ENCODE data around the gene ATE1. TPM values are rescaled to one million over a fixed set of nuclear protein-coding genes. Genes with fewer than 3 reads are reported as not detected.

Gene ATE1
- total RNA-seq, 1 experiment from 2014 or later, result 40.4 TPM

DNA sequence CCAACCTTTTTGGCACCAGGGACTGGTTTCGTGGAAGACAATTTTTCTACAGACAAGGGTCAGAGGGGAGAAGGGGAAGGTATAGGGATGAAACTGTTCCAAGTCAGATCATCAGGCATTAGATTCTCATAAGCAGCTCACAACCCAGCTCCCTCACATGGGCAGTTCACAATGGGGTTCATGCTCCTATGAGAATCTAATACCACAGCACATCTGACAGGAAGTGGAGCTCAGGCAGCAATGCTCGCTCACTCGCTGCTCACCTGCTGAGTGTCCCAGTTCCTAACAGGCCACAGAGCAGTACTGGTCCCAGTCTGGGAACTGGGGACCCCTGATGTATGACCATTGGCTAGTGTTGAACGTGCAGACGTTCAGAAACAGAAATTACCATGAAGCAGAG is 63.7 kb downstream of the ATE1 start:
- TF ChIP-seq, protein P1, sequence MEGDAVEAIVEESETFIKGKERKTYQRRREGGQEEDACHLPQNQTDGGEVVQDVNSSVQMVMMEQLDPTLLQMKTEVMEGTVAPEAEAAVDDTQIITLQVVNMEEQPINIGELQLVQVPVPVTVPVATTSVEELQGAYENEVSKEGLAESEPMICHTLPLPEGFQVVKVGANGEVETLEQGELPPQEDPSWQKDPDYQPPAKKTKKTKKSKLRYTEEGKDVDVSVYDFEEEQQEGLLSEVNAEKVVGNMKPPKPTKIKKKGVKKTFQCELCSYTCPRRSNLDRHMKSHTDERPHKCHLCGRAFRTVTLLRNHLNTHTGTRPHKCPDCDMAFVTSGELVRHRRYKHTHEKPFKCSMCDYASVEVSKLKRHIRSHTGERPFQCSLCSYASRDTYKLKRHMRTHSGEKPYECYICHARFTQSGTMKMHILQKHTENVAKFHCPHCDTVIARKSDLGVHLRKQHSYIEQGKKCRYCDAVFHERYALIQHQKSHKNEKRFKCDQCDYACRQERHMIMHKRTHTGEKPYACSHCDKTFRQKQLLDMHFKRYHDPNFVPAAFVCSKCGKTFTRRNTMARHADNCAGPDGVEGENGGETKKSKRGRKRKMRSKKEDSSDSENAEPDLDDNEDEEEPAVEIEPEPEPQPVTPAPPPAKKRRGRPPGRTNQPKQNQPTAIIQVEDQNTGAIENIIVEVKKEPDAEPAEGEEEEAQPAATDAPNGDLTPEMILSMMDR (IDR thresholded peaks at IDR 0.05; ENCODE audit: unreplicated experiment), result no peak
- intact Hi-C loops (cut with micrococcal nuclease), result no loop called here
- POLR2A ChIA-PET, result interaction anchor here (0.8 kb wide), 1 partner anchor 22 kb away, joined by 3 read pairs; no protein-coding TSS in a partner anchor
- no peak overlapping the region for H3K4me3 Mint-ChIP-seq (ENCODE audit: unreplicated experiment)
- BruUV-seq (replicated peaks), result no TSS peak
- H3K27me3 Mint-ChIP-seq (ENCODE audit: insufficient read depth, unreplicated experiment), result no peaks in the 10 kb centered on the region
- peaks cover 18% of the 10 kb centered on the region for H3K36me3 Mint-ChIP-seq (ENCODE audit: insufficient read depth, unreplicated experiment)
- no peaks in the 10 kb centered on the region for H3K9me3 Mint-ChIP-seq (ENCODE audit: unreplicated experiment)
- H3K4me1 Mint-ChIP-seq (ENCODE audit: insufficient read depth, unreplicated experiment), result no peaks in the 10 kb centered on the region
- no peak for DNase-seq (ENCODE audit: unreplicated experiment)
- no peak overlapping the region for H3K27ac Mint-ChIP-seq (ENCODE audit: low read depth, unreplicated experiment)
- CTCF ChIA-PET, result no interaction called here

DNA sequence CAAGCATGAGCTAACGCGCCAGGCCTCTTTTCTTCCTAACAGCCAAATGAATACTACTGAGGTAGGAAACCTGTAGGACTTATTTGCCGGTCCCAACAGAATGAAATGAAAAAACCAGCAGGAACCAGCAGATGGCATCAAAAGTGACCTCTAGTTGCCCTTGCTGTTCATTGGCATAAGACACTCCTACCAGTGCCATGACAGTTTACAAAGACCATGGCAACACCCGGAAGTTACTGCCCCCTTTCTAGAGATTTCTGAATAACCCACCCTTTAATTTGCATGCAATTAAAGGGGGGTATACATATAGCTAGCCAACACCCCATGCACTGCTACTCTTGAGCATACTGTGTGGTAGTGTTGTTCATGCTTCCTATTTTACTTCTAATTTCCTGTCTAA is 65.2 kb downstream of the ATE1 start:
- ChIA-PET POLR2A (no interaction called here), CTCF (interaction anchor here (1.3 kb wide), 1 partner anchor 23 kb away, joined by 3 read pairs; no protein-coding TSS in a partner anchor)
- Mint-ChIP-seq H3K36me3 (ENCODE audit: insufficient read depth, unreplicated experiment) (peaks cover 24% of the 10 kb centered on the region), H3K4me1 (ENCODE audit: insufficient read depth, unreplicated experiment) (no peaks in the 10 kb centered on the region), H3K27me3 (ENCODE audit: insufficient read depth, unreplicated experiment) (no peaks in the 10 kb centered on the region), H3K9me3 (ENCODE audit: unreplicated experiment) (no peaks in the 10 kb centered on the region), H3K4me3 (ENCODE audit: unreplicated experiment) (no peak overlapping the region), H3K27ac (ENCODE audit: low read depth, unreplicated experiment) (no peak overlapping the region)
- TF ChIP-seq, protein P1 (IDR thresholded peaks at IDR 0.05; ENCODE audit: unreplicated experiment), result no peak
- intact Hi-C loops (cut with micrococcal nuclease), result no loop called here
- BruUV-seq (replicated peaks), result no TSS peak
- DNase-seq (ENCODE audit: unreplicated experiment), result no peak

DNA sequence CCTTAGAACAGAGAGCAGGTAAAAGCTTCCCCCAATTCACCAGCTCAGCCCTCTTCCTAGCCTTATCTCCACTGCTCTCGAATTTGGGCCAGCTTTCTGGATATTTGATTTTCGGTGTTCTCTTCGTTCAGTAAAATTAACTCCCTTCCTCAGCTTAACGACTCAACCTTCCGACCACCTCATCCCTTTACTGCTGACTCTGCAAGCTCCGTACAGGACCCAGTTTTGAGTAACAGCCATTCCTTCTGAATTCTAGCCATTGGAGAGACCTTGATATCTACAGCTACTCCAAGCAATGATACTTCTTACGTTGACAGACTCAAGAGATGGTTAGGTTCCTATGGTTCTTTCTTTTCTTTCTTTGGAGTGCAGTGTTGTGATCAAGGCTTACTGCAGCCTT is 65.8 kb downstream of the ATE1 start:
- Mint-ChIP-seq H3K27ac (ENCODE audit: low read depth, unreplicated experiment) (no peak overlapping the region), H3K36me3 (ENCODE audit: insufficient read depth, unreplicated experiment) (peaks cover 24% of the 10 kb centered on the region), H3K4me1 (ENCODE audit: insufficient read depth, unreplicated experiment) (no peaks in the 10 kb centered on the region), H3K27me3 (ENCODE audit: insufficient read depth, unreplicated experiment) (no peaks in the 10 kb centered on the region), H3K4me3 (ENCODE audit: unreplicated experiment) (no peak overlapping the region), H3K9me3 (ENCODE audit: unreplicated experiment) (no peaks in the 10 kb centered on the region)
- ChIA-PET CTCF (interaction anchor here (0.7 kb wide), 1 partner anchor 29 kb away, joined by 3 read pairs; no protein-coding TSS in a partner anchor), POLR2A (interaction anchor here (0.6 kb wide), 1 partner anchor 17 kb away, joined by 3 read pairs; no protein-coding TSS in a partner anchor)
- no TSS peak for BruUV-seq (replicated peaks)
- no peak for DNase-seq (ENCODE audit: unreplicated experiment)
- intact Hi-C loops (cut with micrococcal nuclease), result no loop called here
- TF ChIP-seq, protein P1 (IDR thresholded peaks at IDR 0.05; ENCODE audit: unreplicated experiment), result no peak

DNA sequence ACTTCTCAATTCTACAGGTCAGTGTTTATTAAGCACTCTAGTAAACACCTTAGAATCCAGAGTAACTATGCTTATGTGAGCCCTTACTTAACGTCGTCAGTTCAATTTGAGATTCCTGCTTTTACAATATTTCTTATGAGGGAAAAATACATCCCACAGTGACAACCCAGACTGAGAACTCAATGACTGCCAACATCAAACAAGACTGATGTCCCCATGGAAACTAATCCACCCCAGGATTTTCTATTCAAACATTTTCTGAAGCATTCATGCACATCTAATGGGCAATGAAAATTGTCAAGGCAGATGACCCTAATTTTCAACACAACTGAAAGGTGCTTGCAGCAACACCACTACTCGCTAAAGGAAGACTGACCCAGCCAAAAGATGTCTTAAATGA is 67.0 kb downstream of the ATE1 start:
- no TSS peak for BruUV-seq (replicated peaks)
- no peak for DNase-seq (ENCODE audit: unreplicated experiment)
- Mint-ChIP-seq H3K36me3 (ENCODE audit: insufficient read depth, unreplicated experiment) (peaks cover 24% of the 10 kb centered on the region), H3K4me3 (ENCODE audit: unreplicated experiment) (no peak overlapping the region), H3K9me3 (ENCODE audit: unreplicated experiment) (no peaks in the 10 kb centered on the region), H3K27me3 (ENCODE audit: insufficient read depth, unreplicated experiment) (no peaks in the 10 kb centered on the region), H3K4me1 (ENCODE audit: insufficient read depth, unreplicated experiment) (no peaks in the 10 kb centered on the region), H3K27ac (ENCODE audit: low read depth, unreplicated experiment) (no peak overlapping the region)
- POLR2A ChIA-PET, result no interaction called here
- intact Hi-C loops (cut with micrococcal nuclease), result no loop called here
- TF ChIP-seq, protein P1 (IDR thresholded peaks at IDR 0.05; ENCODE audit: unreplicated experiment), result no peak
- CTCF ChIA-PET, result no interaction called here
